Thoracic aorta (tissue), 2 donors: ENCODE measurements around the gene BEGAIN. TPM values are rescaled to one million over a fixed set of nuclear protein-coding genes. Genes with fewer than 3 reads are reported as not detected.

ENCODE experiments used
- ATAC-seq: fragments of 150-250 bp; one replicate; pipeline ENCODE4 v1.8.0; 2017; ENCODE audit warnings: low read depth; ENCODE audit not compliant: insufficient number of reproducible peaks, low FRiP score
- DNase-seq: peaks from one replicate; pipeline ENCODE4 v3.0.0-alpha.2; 2020; ENCODE audit warnings: low spot score
- H3K27ac ChIP-seq, 2 donors: fragments of 200-600 bp; sonication (generic); 1 replicate in 1 of 2; 2 replicates in 1 of 2; pipeline ENCODE4 v1.5.1; 2016; ENCODE audit warnings: mild to moderate bottlenecking in 2 of 2, moderate library complexity in 2 of 2
- H3K27me3 ChIP-seq: fragments of 200-600 bp; sonication (generic); replicated peaks from 2 replicates; pipeline ENCODE4 v1.6.0; 2016; ENCODE audit warnings: mild to moderate bottlenecking; ENCODE audit not compliant: insufficient read depth
- H3K36me3 ChIP-seq: fragments of 200-600 bp; sonication (generic); one replicate; pipeline ENCODE4 v1.5.1; 2016
- H3K4me1 ChIP-seq, 2 donors: fragments of 200-600 bp; sonication (generic); 1 replicate in 1 of 2; 2 replicates in 1 of 2; pipeline versions ENCODE4 v1.5.1 to v1.6.0; 2016; ENCODE audit warnings: low read depth in 2 of 2, mild to moderate bottlenecking in 1 of 2; ENCODE audit not compliant: control insufficient read depth in 1 of 2
- H3K4me3 ChIP-seq: fragments of 200-600 bp; sonication (generic); 2 replicates; pipeline ENCODE4 v1.5.1; 2016; ENCODE audit warnings: mild to moderate bottlenecking
- H3K9me3 ChIP-seq: fragments of 200-600 bp; sonication (generic); 2 replicates; pipeline ENCODE4 v1.5.1; 2016
- CTCF ChIP-seq: fragments of 200-600 bp; sonication (generic); IDR thresholded peaks from one replicate; pipeline ENCODE4 v1.5.1; 2019; ENCODE audit warnings: antibody characterized with exemption
- total RNA-seq, 2 donors: library from RNA; depleted of rRNA; stranded (reverse); fragments of >200 nt; gene quantifications; one replicate each; pipeline versions ENCODE4 v1.1.0 to v1.2.3, GENCODE V29; 2016

The BEGAIN gene
- total RNA-seq, 2 donors from 2014 or later: 0.27 to 0.85 TPM

DNA sequence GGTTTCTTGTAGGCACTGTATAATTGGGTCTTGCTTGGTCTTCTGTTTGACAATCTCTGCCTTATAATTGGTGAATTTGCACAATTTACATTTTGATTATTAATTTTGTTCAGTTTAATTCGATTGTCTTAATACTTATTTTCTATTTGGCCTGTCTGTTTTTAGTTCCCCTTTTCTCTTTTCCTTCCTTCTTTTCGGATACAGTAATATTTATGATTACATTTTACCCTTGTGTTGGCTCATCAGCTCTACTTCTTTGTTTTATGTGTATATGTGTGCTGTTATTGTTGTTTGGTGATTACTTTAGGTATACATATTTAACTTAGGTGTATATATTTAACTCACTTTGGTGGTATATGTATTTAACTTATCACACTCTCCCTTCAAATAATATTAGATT lies 12.8 kb upstream of the BEGAIN start:
- H3K27ac ChIP-seq: no peak overlapping the region
- no peaks in the 10 kb centered on the region for H3K4me1 ChIP-seq
- TF ChIP-seq CTCF: no peak
- no peaks in the 10 kb centered on the region for H3K27me3 ChIP-seq
- no peaks in the 10 kb centered on the region for H3K36me3 ChIP-seq
- DNase-seq (no peak), ATAC-seq (no peak)
- H3K4me3 ChIP-seq: no peak overlapping the region
- H3K9me3 ChIP-seq: peaks cover 10% of the 10 kb centered on the region

GRCh38 chr14:100594625-100594951 lies 7.4 kb upstream of the BEGAIN start:
- no peak for TF ChIP-seq CTCF
- H3K4me3 ChIP-seq: no peak overlapping the region
- H3K4me1 ChIP-seq: no peaks in the 10 kb centered on the region
- H3K27ac ChIP-seq: no peak overlapping the region
- no peaks in the 10 kb centered on the region for H3K9me3 ChIP-seq
- no peaks in the 10 kb centered on the region for H3K36me3 ChIP-seq
- H3K27me3 ChIP-seq: no peaks in the 10 kb centered on the region
- DNase-seq: no peak
- no peak for ATAC-seq

- H3K27ac ChIP-seq: no peak overlapping the region
- no peaks in the 10 kb centered on the region for H3K36me3 ChIP-seq
- no peak overlapping the region for H3K4me3 ChIP-seq
- H3K27me3 ChIP-seq: no peaks in the 10 kb centered on the region
- no peaks in the 10 kb centered on the region for H3K4me1 ChIP-seq
- no peak for TF ChIP-seq CTCF
- no peaks in the 10 kb centered on the region for H3K9me3 ChIP-seq
- ATAC-seq: no peak
- DNase-seq: no peak
Observed at GRCh38 chr14:100593751-100594624, 6.8 kb upstream of the BEGAIN start.

DNA sequence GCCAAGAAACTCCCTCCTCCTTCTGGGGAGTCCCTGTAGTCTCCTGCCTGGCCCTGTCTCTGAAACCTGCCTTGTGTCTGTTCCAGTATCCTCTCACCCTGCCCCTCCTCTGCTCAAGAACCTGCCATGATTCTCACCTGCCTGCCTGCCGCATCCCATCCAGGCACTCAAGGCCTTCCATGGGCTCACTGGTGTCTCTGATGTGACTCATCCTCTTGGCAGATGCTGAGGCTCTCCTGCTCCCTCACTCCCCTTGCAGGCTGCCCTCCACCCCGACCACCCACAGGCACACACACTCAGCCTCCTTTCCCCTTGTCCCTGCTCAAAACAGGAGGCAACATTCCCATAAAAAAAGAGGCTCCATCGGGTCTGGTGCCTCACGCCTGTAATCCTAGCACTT lies 5.8 kb upstream of the BEGAIN start:
- Histone ChIP-seq H3K9me3 (no peaks in the 10 kb centered on the region), H3K4me1 (no peaks in the 10 kb centered on the region), H3K4me3 (no peak overlapping the region), H3K36me3 (no peaks in the 10 kb centered on the region), H3K27me3 (no peaks in the 10 kb centered on the region), H3K27ac (no peak overlapping the region)
- no peak for TF ChIP-seq CTCF
- ATAC-seq (no peak), DNase-seq (no peak)

- H3K27ac ChIP-seq: no peak overlapping the region
Observed at GRCh38 chr14:100592461-100592891, 5.3 kb upstream of the BEGAIN start.

More at GRCh38 chr14:100592461-100592891, 5.3 kb upstream of the BEGAIN start:
- Histone ChIP-seq H3K27me3 (no peaks in the 10 kb centered on the region), H3K36me3 (no peaks in the 10 kb centered on the region), H3K4me1 (no peaks in the 10 kb centered on the region), H3K9me3 (no peaks in the 10 kb centered on the region), H3K4me3 (no peak overlapping the region)
- no peak for TF ChIP-seq CTCF
- ATAC-seq: no peak
- no peak for DNase-seq
